HepG2 (cell line): ENCODE measurements around the gene AFAP1. TPM values are rescaled to one million over a fixed set of nuclear protein-coding genes. Genes with fewer than 3 reads are reported as not detected.
A peak's percentile ranks its signal among the peaks of the same experiment; 100 is the strongest.

ENCODE experiments used
- AGO2 ChIP-seq: fragments of 200-400 bp; formaldehyde crosslinking; optimal IDR thresholded peaks from 2 replicates; pipeline ENCODE3; 2017; ENCODE audit warnings: mild to moderate bottlenecking, low read depth, low read length, moderate library complexity
- ARNT2 ChIP-seq: sonication (generic); formaldehyde crosslinking; IDR thresholded peaks from 2 replicates; pipeline ENCODE4 v1.8.0; 2022; ENCODE audit warnings: mild to moderate bottlenecking, low read depth, missing genetic modification reagents, moderate library complexity
- ATF1 ChIP-seq: IDR thresholded peaks from 2 replicates; pipeline ENCODE4 v1.6.1; 2016; ENCODE audit warnings: mild to moderate bottlenecking, control low read depth
- FOSL2 ChIP-seq: sonication (generic); formaldehyde crosslinking; IDR thresholded peaks from 2 replicates; pipeline ENCODE4 v1.4.0; 2020; ENCODE audit warnings: missing genetic modification reagents
- FOXA1 ChIP-seq, 2 experiments: fragments of 450-650 bp in 1 of 2; sonication (generic) in 1 of 2; formaldehyde crosslinking in 1 of 2; IDR thresholded peaks; 2 replicates each; pipeline versions ENCODE4 v1.4.0 to v1.6.1; 2016 to 2020; ENCODE audit warnings: missing genetic modification reagents in 1 of 2
- JUNB ChIP-seq: sonication (generic); formaldehyde crosslinking; IDR thresholded peaks from 2 replicates; pipeline ENCODE4 v1.8.0; 2022; ENCODE audit warnings: missing genetic modification reagents, mild to moderate bottlenecking, borderline replicate concordance
- MIER2 ChIP-seq: IDR thresholded peaks from 2 replicates; pipeline ENCODE4 v1.6.1; 2016; ENCODE audit warnings: missing biosample characterization, missing genetic modification reagents
- PHF20 ChIP-seq: sonication (generic); formaldehyde crosslinking; IDR thresholded peaks from 2 replicates; pipeline ENCODE4 v1.5.0; 2020; ENCODE audit warnings: mild to moderate bottlenecking, missing genetic modification reagents
- REL ChIP-seq: sonication (generic); formaldehyde crosslinking; conservative IDR thresholded peaks from 2 replicates; pipeline ENCODE4 v1.8.0; 2022; ENCODE audit warnings: mild to moderate bottlenecking, missing genetic modification reagents, moderate library complexity
- SALL1 ChIP-seq: sonication (generic); formaldehyde crosslinking; IDR thresholded peaks from 2 replicates; pipeline ENCODE4 v1.8.0; 2022; ENCODE audit warnings: mild to moderate bottlenecking, missing genetic modification reagents
- SALL2 ChIP-seq: sonication (generic); formaldehyde crosslinking; IDR thresholded peaks from 2 replicates; pipeline ENCODE4 v1.8.1; 2023; ENCODE audit warnings: mild to moderate bottlenecking, missing genetic modification reagents, inconsistent platforms
- TRIM24 ChIP-seq: sonication (generic); formaldehyde crosslinking; IDR thresholded peaks from 2 replicates; pipeline ENCODE4 v1.8.0; 2022; ENCODE audit warnings: mild to moderate bottlenecking, missing genetic modification reagents
- U2AF2 ChIP-seq: fragments of 200-400 bp; formaldehyde crosslinking; IDR thresholded peaks from 2 replicates; pipeline ENCODE4 v1.6.1; 2017; ENCODE audit warnings: low read depth, mild to moderate bottlenecking, low read length
- ZNF101 ChIP-seq: sonication (generic); formaldehyde crosslinking; IDR thresholded peaks from 2 replicates; pipeline ENCODE4 v1.4.0; 2020; ENCODE audit warnings: mild to moderate bottlenecking, low read depth, missing genetic modification reagents, borderline replicate concordance
- ZNF136 ChIP-seq: sonication (generic); formaldehyde crosslinking; IDR thresholded peaks from 2 replicates; pipeline ENCODE4 v1.8.1; 2022; ENCODE audit warnings: low read depth, mild to moderate bottlenecking, moderate library complexity, missing genetic modification reagents
- ZNF205 ChIP-seq: IDR thresholded peaks from 2 replicates; pipeline ENCODE4 v1.6.1; 2018; ENCODE audit warnings: missing biosample characterization, missing genetic modification reagents
- ZNF224 ChIP-seq: sonication (generic); formaldehyde crosslinking; IDR thresholded peaks from 2 replicates; pipeline ENCODE4 v1.5.0; 2020; ENCODE audit warnings: mild to moderate bottlenecking, missing genetic modification reagents
- ZNF557 ChIP-seq: sonication (generic); formaldehyde crosslinking; IDR thresholded peaks from 2 replicates; pipeline ENCODE4 v1.4.0; 2020; ENCODE audit warnings: missing genetic modification reagents
- ZNF562 ChIP-seq: sonication (generic); formaldehyde crosslinking; IDR thresholded peaks from 2 replicates; pipeline ENCODE4 v1.8.0; 2022; ENCODE audit warnings: missing genetic modification reagents, borderline replicate concordance
- ZNF570 ChIP-seq: sonication (generic); formaldehyde crosslinking; IDR thresholded peaks from 2 replicates; pipeline ENCODE4 v1.4.0; 2020; ENCODE audit warnings: mild to moderate bottlenecking, missing genetic modification reagents, borderline replicate concordance
- ZNF670 ChIP-seq: sonication (generic); formaldehyde crosslinking; IDR thresholded peaks from 2 replicates; pipeline ENCODE4 v1.8.0; 2022; ENCODE audit warnings: mild to moderate bottlenecking, missing genetic modification reagents, borderline replicate concordance
- ZSCAN29 ChIP-seq: sonication (generic); formaldehyde crosslinking; conservative IDR thresholded peaks from 2 replicates; pipeline ENCODE4 v1.4.0; 2020; ENCODE audit warnings: mild to moderate bottlenecking, missing genetic modification reagents
- polyA plus RNA-seq, 8 experiments: library from polyadenylated mRNA; depleted of rRNA in 3 of 8; stranded (reverse) in 7 of 8; unstranded in 1 of 8; fragments of >200 nt; fragmentation: Illumina TruSeq in 4 of 8; extraction: Trizol in 4 of 8; gene quantifications; 2 replicates each; pipeline versions ENCODE4 v1.2.1 to v1.2.3, GENCODE V29; 2011 to 2016; ENCODE audit warnings: low read depth in 4 of 8, missing spikeins in 1 of 8, mixed read lengths in 1 of 8; ENCODE audit not compliant: insufficient read depth in 1 of 8
- total RNA-seq, 5 experiments: library from RNA; depleted of rRNA; stranded (reverse); fragments of >200 nt; fragmentation: Illumina TruSeq; extraction: Trizol; gene quantifications; 2 replicates each; pipeline ENCODE4 v1.2.3, GENCODE V29; 2016; ENCODE audit warnings: low read depth in 1 of 5
- TF ChIP-seq, protein P1 (sequence below): sonication (generic); formaldehyde crosslinking; IDR thresholded peaks from 2 replicates; pipeline ENCODE4 v1.4.0; 2020; ENCODE audit warnings: missing genetic modification reagents, borderline replicate concordance
- TF ChIP-seq, protein P2 (sequence below): sonication (generic); formaldehyde crosslinking; IDR thresholded peaks from 2 replicates; pipeline ENCODE4 v1.8.0; 2022; ENCODE audit warnings: missing genetic modification reagents, low read depth, mild to moderate bottlenecking, borderline replicate concordance
- TF ChIP-seq, protein P3 (sequence below): sonication (generic); formaldehyde crosslinking; IDR thresholded peaks from 2 replicates; pipeline ENCODE4 v1.4.0; 2020; ENCODE audit warnings: missing genetic modification reagents

Gene AFAP1
- total and polyA plus RNA-seq, 2 of the 13 experiments (the other 11 are each of a cell fraction or from before 2014, with no cell fraction given): 2.5 TPM

DNA sequence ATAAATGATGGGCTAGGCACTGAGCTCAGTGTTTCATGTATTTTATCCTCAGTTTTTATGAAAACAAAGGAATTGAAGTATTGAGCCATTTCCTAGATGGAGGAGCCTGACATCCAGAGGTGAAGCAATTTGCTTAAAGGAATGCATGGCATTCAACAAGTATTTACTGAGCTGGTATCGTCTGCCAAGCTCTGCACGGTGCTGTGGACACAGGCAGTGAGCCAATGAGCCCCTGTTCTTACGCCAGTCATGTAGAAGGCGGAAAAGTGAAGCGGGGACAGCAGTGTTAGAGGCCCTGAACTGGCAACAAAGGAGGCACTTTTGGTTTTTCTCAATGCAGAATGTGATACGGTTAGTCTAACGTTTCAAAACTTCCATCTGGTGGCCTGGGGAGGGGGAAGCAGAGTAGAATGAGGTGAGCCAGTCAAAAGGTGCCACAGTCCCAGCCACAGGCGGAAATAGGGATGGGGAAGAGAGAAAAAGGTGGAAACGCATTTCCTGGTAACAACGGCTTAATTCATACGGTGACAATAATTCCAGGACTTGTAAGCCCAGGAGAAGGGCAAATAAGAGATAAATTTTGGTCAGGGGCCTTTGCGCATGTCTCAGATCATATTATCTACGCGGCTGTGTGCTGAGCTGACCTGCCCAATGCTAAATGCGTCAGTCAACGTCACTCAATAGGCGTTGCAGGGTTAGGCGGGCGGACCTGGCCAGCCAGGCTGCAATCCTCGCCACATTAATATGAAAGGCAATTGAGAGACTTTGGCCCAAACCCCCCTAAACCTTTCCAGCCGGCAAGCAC lies 133.9 kb downstream of the AFAP1 start (continued):
- TF ChIP-seq SALL1 (CRISPR knock-in tag) (peak; percentile 88), ZNF570 (CRISPR knock-in tag) (no peak), ATF1 (CRISPR knock-in tag) (peak; percentile 52; the same call in 1 of the 2 replicates), ZSCAN29 (CRISPR knock-in tag) (no peak), PHF20 (CRISPR knock-in tag) (0 out of 2 replicates have a peak, but pooled peaks have one; percentile 24), FOSL2 (CRISPR knock-in tag) (peak; percentile 73), SALL2 (0 out of 2 replicates have a peak, but pooled peaks have one; percentile 5), FOXA1 (IDR thresholded peaks at IDR 0.05) (peak; percentile 85), FOXA1 (CRISPR knock-in tag; IDR thresholded peaks at IDR 0.05) (peak; percentile 99), ZNF562 (CRISPR knock-in tag) (no peak), AGO2 (no peak), ZNF670 (CRISPR knock-in tag) (no peak), ZNF224 (CRISPR knock-in tag) (no peak), MIER2 (CRISPR knock-in tag) (peak; percentile 76), ZNF101 (no peak), REL (CRISPR knock-in tag) (no peak), JUNB (CRISPR knock-in tag) (no peak), ZNF557 (no peak), ZNF205 (CRISPR knock-in tag) (peak; percentile 76; the same call in 1 of the 2 replicates), ZNF136 (CRISPR knock-in tag) (no peak), TRIM24 (no peak), ARNT2 (CRISPR knock-in tag) (0 out of 2 replicates have a peak, but pooled peaks have one; percentile 25), U2AF2 (no peak)
- TF ChIP-seq, protein P1, sequence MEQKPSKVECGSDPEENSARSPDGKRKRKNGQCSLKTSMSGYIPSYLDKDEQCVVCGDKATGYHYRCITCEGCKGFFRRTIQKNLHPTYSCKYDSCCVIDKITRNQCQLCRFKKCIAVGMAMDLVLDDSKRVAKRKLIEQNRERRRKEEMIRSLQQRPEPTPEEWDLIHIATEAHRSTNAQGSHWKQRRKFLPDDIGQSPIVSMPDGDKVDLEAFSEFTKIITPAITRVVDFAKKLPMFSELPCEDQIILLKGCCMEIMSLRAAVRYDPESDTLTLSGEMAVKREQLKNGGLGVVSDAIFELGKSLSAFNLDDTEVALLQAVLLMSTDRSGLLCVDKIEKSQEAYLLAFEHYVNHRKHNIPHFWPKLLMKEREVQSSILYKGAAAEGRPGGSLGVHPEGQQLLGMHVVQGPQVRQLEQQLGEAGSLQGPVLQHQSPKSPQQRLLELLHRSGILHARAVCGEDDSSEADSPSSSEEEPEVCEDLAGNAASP (CRISPR knock-in tag): peak; percentile 88; the same call in 1 of the 2 replicates
- TF ChIP-seq, protein P2, sequence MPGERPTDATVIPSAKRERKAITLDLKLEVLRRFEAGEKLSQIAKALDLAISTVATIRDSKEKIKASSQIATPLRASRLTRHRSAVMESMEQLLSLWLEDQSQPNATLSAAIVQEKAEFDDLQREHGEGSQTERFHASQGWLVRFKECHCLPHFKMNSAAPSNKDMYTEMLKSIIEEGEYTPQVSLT: no peak
- TF ChIP-seq, protein P3, sequence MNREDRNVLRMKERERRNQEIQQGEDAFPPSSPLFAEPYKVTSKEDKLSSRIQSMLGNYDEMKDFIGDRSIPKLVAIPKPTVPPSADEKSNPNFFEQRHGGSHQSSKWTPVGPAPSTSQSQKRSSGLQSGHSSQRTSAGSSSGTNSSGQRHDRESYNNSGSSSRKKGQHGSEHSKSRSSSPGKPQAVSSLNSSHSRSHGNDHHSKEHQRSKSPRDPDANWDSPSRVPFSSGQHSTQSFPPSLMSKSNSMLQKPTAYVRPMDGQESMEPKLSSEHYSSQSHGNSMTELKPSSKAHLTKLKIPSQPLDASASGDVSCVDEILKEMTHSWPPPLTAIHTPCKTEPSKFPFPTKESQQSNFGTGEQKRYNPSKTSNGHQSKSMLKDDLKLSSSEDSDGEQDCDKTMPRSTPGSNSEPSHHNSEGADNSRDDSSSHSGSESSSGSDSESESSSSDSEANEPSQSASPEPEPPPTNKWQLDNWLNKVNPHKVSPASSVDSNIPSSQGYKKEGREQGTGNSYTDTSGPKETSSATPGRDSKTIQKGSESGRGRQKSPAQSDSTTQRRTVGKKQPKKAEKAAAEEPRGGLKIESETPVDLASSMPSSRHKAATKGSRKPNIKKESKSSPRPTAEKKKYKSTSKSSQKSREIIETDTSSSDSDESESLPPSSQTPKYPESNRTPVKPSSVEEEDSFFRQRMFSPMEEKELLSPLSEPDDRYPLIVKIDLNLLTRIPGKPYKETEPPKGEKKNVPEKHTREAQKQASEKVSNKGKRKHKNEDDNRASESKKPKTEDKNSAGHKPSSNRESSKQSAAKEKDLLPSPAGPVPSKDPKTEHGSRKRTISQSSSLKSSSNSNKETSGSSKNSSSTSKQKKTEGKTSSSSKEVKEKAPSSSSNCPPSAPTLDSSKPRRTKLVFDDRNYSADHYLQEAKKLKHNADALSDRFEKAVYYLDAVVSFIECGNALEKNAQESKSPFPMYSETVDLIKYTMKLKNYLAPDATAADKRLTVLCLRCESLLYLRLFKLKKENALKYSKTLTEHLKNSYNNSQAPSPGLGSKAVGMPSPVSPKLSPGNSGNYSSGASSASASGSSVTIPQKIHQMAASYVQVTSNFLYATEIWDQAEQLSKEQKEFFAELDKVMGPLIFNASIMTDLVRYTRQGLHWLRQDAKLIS (CRISPR knock-in tag): no peak
